T-helper 2 cell treated with Interferon-gamma antibody and Interleukin-4, amounts not matched to agents 5 μg/mL and 100 μg/mL, for 36 hours (primary cell): ENCODE results near the gene RIPOR3.
"Not testable (repeated sequence)": the region's sequence is repeated elsewhere in the genome, so short reads cannot be mapped to it uniquely, and the experiment has no call there.

Source experiments
- DNase-seq: peaks from one replicate; pipeline ENCODE4 v3.0.0; 2021; ENCODE audit warnings: low spot score
- H3K27ac Mint-ChIP-seq: one replicate; pipeline ENCODE4 v1.8.0; 2021; ENCODE audit warnings: mild to moderate bottlenecking, mixed read lengths
- H3K27me3 Mint-ChIP-seq: one replicate; pipeline ENCODE4 v1.8.0; 2021; ENCODE audit warnings: low read depth, mixed read lengths
- H3K36me3 Mint-ChIP-seq: one replicate; pipeline ENCODE4 v1.8.0; 2021; ENCODE audit warnings: low read depth, mixed read lengths
- H3K4me1 Mint-ChIP-seq: one replicate; pipeline ENCODE4 v1.8.0; 2021; ENCODE audit warnings: low read depth, mixed read lengths
- H3K4me3 Mint-ChIP-seq: one replicate; pipeline ENCODE4 v1.8.0; 2022; ENCODE audit warnings: mild to moderate bottlenecking, moderate library complexity, mixed read lengths
- H3K9me3 Mint-ChIP-seq: one replicate; pipeline ENCODE4 v1.8.0; 2021; ENCODE audit warnings: mixed read lengths

The RIPOR3 gene

DNA sequence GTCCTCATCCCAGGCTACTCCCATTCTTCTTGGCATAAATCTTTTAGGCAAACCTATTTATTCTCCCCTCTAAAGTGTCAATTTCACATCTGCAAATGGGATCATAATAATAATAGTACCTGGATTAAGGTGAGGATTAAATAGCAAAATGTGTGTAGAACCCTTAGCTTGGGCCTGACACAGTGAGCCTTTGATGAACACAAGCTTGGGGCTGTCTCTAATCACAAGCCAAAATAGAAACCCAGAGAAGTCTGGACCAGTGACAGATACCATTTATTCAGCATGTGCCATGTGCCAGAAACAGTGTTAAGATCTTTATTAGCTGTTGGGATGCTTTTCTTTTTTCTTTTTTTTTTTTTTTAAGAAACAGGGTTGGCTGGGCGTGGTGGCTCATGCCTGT is 25.2 kb upstream of the RIPOR3 start:
- H3K36me3 Mint-ChIP-seq = no peaks in the 10 kb centered on the region
- no peaks in the 10 kb centered on the region for H3K4me1 Mint-ChIP-seq
- DNase-seq = no peak
- no peak overlapping the region for H3K27ac Mint-ChIP-seq
- H3K9me3 Mint-ChIP-seq = no peaks in the 10 kb centered on the region
- peaks cover 8% of the 10 kb centered on the region for H3K27me3 Mint-ChIP-seq
- no peak overlapping the region for H3K4me3 Mint-ChIP-seq

DNA sequence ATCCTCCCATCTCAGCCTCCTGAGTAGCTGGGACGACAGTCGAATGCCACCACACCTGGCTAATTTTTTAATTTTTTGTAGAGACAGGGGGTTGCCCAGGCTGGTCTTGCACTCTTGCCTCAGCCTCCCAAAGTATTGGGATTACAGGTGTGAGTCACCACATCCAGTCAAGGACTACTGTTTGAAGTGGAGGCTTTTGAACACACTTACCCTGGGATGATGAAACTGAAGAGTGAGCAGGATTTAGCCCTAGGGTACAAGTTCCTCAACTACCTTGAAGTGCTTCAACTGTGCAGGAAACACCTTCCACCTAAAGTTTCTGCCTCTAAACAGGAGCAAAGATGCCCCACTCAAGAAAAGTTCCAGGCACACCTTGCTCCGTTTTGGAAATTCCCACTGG is 24.4 kb upstream of the RIPOR3 start:
- Mint-ChIP-seq H3K36me3 (no peaks in the 10 kb centered on the region), H3K27me3 (peaks cover 11% of the 10 kb centered on the region), H3K9me3 (no peaks in the 10 kb centered on the region), H3K4me3 (no peak overlapping the region), H3K4me1 (no peaks in the 10 kb centered on the region), H3K27ac (no peak overlapping the region)
- no peak for DNase-seq

DNA sequence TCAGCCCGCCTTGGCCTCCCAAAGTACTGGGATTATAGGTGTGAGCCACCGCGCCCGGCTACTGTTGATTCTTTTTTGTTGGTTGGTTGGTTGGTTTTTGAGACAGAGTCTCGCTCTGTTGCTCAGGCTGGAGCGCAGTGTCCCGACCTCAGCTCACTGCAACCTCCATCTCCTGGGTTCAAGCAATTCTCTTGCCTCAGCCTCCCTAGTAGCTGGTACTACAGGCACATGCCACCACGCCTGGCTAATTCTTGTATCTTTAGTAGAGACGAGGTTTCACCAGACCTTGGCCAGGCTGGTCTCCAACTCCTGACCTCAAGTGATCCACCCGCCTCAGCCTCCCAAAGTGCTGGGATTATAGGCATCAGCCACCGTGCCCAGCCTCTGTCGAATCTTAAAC is 23.1 kb upstream of the RIPOR3 start:
- H3K4me1 Mint-ChIP-seq, H3K9me3 Mint-ChIP-seq, H3K4me3 Mint-ChIP-seq, H3K27ac Mint-ChIP-seq, H3K36me3 Mint-ChIP-seq, DNase-seq: not testable (repeated sequence)
- peaks cover 11% of the 10 kb centered on the region for H3K27me3 Mint-ChIP-seq

DNA sequence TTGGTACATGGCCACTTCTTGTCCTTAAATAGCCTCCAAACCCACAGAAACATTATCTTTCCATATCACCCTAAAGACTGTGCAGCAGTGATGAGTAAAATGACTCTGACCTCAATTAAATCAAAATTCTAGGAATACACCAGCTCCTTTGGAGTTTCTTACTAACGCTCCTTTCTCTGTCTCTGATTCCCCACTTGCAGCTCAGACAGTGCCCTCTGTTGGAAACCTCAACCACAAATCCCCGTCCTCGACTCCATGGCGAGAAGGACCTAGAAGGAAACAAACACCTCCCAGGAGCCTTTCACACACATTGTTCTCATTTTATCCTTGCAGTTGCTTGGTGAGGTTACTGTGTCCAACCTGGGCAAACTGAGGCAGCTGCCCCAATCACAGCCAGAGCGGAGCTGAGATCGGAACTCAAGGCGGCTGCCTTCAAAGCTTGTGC is 22.3 kb upstream of the RIPOR3 start:
- H3K4me3 Mint-ChIP-seq = no peak overlapping the region
- no peak overlapping the region for H3K27ac Mint-ChIP-seq
- DNase-seq = no peak
- peaks cover 11% of the 10 kb centered on the region for H3K27me3 Mint-ChIP-seq
- H3K9me3 Mint-ChIP-seq = no peaks in the 10 kb centered on the region
- no peaks in the 10 kb centered on the region for H3K36me3 Mint-ChIP-seq
- no peaks in the 10 kb centered on the region for H3K4me1 Mint-ChIP-seq

DNA sequence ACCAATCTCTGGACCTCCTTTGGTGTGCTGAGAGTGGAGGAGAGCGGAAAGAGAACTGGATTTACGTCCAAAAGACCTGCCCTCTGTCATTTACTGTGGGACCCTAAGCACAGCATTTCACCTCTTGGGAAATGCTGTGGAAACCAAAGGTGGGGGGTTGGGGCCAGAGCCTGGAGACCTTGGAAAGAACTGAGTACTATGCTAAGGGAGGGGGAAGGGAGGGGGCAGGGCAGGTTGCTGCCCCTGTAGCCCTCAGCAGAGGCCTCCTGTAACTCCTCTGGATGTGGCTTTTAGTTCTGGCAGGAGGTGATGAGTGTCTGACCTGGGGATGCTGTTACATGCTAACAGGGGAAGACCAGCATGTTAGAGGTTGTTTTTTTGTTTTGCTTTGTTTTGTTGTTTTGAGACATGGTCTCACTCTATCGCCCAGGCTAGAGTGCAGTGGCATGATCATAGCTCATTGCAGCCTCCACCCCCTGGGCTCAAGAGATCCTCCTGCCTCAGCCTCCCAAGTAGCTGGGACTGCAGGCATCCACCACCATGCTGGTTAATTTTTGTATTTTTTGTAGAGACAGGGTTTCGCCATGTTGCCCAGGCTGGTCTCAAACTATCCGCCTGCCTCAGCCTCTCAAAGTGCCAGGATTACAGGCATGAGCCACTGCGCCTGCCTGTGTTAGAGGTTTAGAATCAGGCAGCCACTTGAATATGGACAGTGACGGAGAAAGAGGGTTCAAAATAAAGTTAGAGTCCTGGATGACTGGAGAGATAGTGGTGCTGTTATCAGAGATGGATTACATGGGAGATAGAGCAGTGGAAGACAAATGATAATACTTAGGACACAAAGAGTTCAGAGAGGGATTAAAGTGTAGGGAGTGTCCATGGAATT is 21.7 kb upstream of the RIPOR3 start:
- Mint-ChIP-seq H3K27me3 (peaks cover 9% of the 10 kb centered on the region), H3K4me1 (no peaks in the 10 kb centered on the region), H3K9me3 (no peaks in the 10 kb centered on the region), H3K36me3 (no peaks in the 10 kb centered on the region), H3K27ac (no peak overlapping the region), H3K4me3 (no peak overlapping the region)
- DNase-seq = no peak

DNA sequence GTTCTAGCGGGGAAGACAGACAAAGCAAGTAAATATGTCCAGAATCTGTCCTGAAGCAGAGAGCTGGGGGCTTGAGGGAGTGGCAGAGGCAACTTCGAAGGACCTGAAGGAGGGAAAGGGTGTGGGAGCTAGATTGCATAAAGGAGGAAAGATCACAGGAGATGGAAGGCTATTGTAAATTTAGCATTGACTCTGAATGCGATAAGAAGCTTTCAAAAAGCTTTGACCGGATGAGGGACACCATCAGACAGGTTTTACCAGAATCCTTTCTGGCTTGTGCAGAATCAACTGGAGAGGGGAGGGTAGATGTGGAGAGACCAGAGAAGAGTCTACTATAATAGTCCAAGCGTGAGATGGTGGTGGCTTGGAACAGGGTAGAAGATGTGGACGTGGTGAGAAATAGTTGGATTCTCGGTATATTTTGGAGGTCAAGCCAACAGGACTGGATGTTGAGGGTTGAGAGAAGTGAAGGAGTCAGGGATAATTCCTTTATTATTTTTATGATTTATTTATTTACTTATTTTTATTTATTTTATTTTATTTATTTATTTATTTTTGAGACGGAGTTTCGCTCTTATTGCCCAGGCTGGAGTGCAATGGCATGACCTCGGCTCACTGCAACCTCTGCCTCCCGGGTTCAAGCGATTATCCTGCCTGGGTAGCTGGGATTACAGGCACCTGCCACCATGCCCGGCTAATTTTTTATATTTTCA is 19.9 kb upstream of the RIPOR3 start:
- Mint-ChIP-seq H3K27ac (no peak overlapping the region), H3K27me3 (peaks cover 7% of the 10 kb centered on the region), H3K4me1 (no peaks in the 10 kb centered on the region), H3K36me3 (no peaks in the 10 kb centered on the region), H3K4me3 (no peak overlapping the region), H3K9me3 (no peaks in the 10 kb centered on the region)
- DNase-seq = no peak

DNA sequence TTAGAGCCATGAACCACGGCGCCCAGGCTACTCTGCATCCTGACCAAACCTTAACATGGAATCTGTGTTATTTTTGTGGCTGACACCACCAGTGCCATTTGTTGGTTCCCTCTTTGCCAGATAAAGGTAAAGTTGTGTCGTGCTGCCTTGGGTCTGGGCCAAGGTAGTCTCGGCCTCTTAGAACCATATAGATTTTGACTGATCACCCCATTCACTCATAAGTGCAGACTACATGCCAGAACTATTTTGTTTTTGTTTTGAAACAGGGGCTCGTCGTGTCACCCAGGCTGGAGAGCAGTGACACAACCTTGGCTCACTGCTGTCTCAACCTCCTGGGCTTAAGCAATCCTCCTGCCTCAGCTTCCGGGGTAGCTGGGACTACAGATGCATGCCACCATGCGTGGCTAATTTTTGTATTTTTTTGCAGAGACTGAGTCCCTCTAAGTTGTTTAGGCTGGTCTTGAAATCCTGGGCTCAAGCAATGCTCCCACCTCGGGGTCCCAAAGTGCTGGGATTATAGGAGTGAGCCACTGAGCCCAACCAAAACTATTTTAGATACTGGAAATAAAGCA is 19.2 kb upstream of the RIPOR3 start:
- Mint-ChIP-seq H3K27me3 (peaks cover 7% of the 10 kb centered on the region), H3K4me3 (no peak overlapping the region), H3K9me3 (no peaks in the 10 kb centered on the region), H3K36me3 (no peaks in the 10 kb centered on the region), H3K4me1 (no peaks in the 10 kb centered on the region), H3K27ac (no peak overlapping the region)
- DNase-seq = no peak

DNA sequence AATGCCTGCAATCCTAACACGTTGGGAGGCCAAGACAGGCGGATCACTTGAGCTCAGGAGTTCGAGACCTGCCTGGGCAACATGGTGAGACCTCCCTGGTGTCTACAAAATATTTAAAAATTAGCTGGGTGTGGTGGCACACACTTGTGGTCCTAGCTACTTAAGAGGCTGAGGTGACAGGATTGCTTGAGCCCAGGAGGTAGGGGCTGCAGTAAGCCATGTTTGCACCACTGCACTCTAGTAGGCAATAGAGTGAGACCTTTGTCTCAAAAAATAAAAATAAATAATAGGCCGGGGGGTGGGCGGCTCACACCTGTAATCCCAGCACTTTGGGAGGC is 18.3 kb upstream of the RIPOR3 start:
- Mint-ChIP-seq H3K9me3 (no peaks in the 10 kb centered on the region), H3K27me3 (peaks cover 8% of the 10 kb centered on the region)

DNA sequence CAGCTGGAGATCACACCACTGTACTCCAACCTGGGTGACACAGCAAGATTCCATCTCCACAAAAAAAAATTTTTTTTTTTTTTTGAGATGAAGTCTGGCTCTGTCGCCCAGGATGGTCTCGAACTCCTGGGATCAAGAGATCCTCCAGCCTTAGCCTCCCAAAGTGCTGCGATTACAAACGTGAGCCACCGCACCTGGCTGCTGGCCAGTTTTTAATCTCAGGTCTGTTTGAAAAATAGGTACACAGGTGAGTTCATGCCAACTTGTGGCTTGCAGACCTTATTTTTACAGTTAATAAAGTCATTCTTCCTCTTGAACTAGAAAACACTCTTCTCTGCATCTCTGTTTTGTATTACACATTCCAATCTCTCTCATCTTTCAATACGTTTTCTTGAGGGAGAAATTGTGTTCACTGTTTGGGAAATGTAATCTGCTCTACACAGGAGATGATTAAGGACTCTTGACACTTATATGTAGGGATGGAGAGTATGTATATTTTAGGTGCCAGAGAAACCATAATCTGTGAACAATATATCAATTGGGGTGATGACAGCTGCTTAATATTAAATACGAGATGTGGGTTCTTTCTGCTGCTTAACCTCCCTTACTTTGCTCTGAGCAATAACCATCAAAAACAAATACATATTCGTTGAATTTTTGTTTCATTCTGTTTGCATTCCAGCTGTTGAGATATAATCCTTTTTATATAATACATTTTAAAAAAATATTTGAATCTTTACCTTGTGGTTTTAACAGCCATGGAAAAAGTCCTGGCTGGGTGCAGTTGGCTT is 17.7 kb upstream of the RIPOR3 start:
- no peak for DNase-seq
- Mint-ChIP-seq H3K4me3 (no peak overlapping the region), H3K27ac (no peak overlapping the region), H3K36me3 (no peaks in the 10 kb centered on the region), H3K27me3 (peaks cover 8% of the 10 kb centered on the region), H3K9me3 (no peaks in the 10 kb centered on the region), H3K4me1 (no peaks in the 10 kb centered on the region)

More for the DNA sequence above, 18.3 kb upstream of the RIPOR3 start:
- Mint-ChIP-seq H3K27ac (no peak overlapping the region), H3K4me1 (no peaks in the 10 kb centered on the region), H3K4me3 (no peak overlapping the region), H3K36me3 (no peaks in the 10 kb centered on the region)
- no peak for DNase-seq

DNA sequence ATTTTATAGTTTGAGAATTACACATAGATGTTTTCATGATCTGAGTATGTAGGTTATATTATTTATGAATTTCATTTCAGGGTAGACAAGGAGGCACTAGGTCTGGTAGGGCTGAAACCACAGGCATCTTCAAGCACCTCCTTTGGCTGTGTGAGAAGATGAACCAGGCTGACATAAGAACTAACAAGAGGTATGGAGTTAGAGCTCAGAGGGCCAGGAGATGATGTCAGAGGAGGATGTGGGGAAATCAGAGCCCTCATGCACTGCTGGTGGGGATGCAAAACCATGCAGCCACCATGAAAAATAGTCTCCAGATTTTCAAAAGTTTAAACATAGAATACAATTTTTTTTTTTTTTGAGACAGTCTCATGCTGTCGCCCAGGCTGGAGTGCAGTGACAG is 13.6 kb upstream of the RIPOR3 start:
- no peak overlapping the region for H3K4me3 Mint-ChIP-seq
- no peaks in the 10 kb centered on the region for H3K9me3 Mint-ChIP-seq
- H3K36me3 Mint-ChIP-seq = no peaks in the 10 kb centered on the region
- no peak overlapping the region for H3K27ac Mint-ChIP-seq
- no peaks in the 10 kb centered on the region for H3K4me1 Mint-ChIP-seq
- H3K27me3 Mint-ChIP-seq = peaks cover 4% of the 10 kb centered on the region
- DNase-seq = no peak

DNA sequence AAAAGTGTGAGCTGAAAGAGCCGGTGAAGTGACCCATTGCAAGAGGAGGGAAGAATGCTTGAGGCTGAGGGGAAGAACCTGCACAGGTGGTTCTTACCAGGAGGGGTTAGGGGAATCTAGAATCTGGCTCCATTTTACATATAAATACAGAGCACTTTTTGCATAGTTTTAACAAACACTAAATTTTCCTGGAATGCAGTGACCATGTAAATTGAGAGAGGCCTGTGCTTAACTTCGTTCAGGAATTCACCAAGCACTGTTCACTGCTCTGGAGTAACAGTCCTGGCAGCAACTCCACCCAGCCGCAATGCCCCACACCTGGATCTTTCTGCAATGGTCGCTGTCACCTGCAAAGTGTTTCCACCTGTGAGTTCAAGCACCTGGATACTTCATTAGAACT is 13.2 kb upstream of the RIPOR3 start:
- no peak overlapping the region for H3K27ac Mint-ChIP-seq
- H3K9me3 Mint-ChIP-seq = no peaks in the 10 kb centered on the region
- no peaks in the 10 kb centered on the region for H3K4me1 Mint-ChIP-seq

DNA sequence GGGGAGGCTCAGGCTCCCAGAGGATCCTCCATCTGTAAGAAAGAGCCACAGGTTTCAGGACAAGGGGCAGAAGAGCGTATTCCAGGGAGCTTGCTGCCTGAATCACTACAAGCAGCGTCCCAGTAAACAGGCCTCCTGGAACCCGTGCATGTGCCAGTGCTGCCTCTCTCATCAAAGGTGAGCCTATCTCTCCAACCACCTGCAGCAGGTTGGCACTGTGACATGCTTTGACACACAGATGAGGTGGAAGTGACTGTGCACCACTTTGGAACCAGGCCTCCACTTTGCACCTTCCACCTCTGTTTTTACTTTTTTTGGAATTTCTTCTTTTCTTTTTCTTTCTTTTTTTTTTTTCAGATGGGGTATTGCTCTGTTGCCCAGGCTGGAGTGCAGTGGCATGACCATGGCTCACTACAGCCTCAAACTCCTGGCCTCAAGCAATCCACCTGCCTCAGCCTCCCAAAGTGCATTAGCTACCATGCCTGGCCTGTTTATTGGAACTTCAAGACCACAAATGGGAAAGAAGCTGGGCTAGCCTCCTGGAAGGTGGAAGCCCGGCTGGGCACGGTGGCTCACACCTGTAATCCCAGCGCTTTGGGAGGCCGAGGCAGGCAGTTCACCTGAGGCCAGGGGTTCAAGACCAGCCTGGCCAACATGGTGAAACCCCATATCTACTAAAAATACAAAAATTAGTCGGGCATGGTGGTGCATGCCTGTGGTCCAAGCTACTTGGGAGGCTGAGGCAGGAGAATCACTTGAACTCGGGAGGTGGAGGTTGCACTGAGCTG is 12.5 kb upstream of the RIPOR3 start:
- not testable (repeated sequence) for H3K9me3 Mint-ChIP-seq, H3K4me1 Mint-ChIP-seq, H3K4me3 Mint-ChIP-seq, DNase-seq, H3K27me3 Mint-ChIP-seq, H3K27ac Mint-ChIP-seq, H3K36me3 Mint-ChIP-seq

More for the DNA sequence above, 13.2 kb upstream of the RIPOR3 start:
- Mint-ChIP-seq H3K4me3 (no peak overlapping the region), H3K36me3 (no peaks in the 10 kb centered on the region), H3K27me3 (peaks cover 4% of the 10 kb centered on the region)
- no peak for DNase-seq
